Stimulated activated CD4-positive, alpha-beta T cell treated with anti-CD3 and anti-CD28 coated beads, TNF-alpha, amount 100 ng/mL, for 4 hours (primary cell): ENCODE results near the gene ZMIZ1.

Source experiments
- DNase-seq, 3 experiments: peaks; one replicate each; pipeline ENCODE4 v3.0.0-alpha.2; 2020; ENCODE audit warnings: low read depth in 3 of 3

The ZMIZ1 gene

DNA sequence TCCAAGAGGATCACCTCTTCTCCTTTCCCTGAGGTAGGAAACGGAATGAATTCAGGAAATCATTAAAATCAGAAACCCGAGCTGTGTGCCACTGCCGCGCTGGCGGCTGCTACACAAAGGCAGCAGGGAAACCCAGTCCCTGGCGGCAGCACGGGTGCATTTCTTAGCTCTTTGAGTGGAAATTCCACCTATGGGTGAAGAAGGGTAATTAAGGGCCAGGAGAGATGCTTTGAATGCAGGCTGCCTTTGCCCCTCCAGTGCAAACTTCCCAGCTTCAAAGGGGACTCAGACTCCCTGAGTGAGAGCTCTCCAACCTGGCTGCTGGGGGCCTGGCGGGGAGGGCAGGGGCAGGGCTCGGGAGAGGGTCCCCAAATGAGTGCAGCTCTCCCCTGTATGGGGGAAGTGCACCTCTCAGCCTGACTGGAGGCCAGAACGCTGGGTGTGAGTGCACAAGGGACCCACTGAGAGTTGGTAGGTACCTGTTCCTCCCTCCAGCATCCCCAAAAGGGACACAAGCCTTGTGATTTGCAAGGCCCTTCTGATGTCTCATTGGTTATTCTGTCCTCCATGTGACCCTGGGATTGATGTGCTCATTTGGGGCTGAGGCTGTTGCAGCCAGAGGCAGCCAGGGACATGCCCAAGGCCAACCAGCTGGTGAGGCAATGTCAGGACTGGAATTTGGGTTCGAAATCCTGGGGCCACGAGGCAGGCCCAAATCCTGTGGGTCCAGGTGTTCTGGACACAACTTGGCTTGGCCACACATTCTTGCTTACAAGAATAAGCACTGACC, 16.3 kb upstream of the ZMIZ1 start:
- no peak for DNase-seq

DNA sequence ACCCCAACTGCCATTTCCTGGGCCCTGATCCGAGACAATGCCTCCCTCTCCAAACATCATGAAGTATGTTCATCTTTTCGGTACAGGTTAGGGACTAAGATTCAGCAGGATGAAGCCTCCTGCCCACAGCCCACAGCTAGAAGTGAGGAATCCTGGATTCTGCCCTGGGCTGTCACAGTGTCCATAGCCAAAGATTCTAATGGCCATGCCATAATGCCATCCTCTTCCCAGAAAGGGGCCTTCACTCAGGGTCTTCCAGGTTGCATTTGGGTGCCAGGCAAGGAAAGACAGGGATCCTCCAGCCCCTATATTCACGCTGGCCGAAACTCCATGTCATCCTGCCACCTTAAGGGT, 15.7 kb upstream of the ZMIZ1 start:
- no peak for DNase-seq

DNA sequence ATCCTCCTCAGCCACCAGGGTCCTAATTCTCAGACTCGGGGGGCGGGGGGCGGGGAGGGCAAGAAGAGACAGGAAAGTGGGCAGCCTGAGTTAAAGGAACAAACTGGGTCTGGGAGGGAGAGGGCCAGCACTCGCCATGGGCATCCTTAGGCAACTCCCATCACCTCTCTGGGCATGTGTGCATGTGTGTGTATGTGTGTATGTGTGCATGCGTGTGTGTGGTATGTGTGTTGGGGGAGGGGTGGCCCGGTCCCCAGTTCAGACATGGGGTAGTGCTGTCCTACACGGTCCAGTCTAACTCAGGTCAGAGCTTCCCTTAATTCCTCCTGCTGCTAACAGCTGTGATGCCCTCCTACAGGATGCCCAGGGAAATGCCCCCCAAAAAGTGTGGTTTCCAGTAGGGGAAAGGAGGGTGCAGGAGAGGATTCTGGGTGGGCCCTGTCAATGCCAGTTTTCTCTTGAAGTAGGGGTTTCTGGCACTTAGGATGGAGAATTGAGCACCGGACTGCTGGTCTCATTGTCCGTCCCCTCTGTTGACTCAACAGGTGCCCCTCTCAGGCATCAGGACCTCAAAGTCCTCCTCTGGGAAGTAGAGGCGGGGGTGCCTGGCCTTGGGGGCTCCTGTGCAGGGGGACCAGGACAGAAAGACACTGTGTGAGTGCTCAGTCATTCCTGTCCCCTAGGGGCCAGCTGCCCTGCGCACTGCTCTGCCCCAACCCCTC, 15.1 kb upstream of the ZMIZ1 start:
- no peak for DNase-seq

DNA sequence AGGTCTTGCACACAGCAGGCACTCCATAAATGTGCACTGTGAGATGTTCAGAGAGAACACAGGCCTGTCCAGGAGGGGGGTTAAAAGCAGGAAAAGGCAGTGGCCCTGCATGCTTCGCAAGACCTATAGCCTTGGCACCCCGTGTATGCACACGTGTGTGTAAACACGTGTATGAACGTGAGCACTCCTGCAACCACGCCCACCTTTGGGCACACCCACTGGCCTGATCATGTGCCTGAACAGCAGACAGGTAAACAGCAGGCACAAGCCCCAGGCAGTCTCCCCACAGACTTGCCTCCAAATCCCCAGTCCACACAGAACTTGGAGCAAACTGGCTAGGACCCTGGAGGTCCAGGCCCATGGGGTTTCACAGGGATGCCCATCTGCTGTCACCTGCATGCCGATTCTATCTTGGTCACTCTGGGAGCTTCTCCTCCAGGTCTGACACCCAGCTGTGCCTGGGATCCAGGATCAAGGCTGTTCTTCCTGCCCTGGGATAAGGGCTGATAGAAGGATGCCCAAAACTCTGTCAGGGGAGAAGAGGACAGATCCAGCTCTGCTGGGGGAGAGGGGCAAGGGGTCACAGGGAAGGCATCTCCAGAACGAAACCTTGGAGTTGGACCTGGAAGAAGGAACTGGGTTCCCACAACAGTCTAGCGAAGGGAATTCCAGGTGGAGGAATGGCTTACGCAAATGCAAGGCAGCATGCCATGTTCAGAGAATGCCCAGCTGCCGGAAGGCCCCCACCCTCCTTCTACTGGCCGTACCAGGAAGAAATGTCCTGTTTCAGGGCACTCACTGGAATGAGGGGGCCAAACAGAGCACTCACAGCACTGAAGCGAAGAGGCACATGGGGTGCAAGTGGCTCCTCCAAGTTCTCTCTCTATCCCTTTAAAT, 14.3 kb upstream of the ZMIZ1 start:
- DNase-seq = no peak

DNA sequence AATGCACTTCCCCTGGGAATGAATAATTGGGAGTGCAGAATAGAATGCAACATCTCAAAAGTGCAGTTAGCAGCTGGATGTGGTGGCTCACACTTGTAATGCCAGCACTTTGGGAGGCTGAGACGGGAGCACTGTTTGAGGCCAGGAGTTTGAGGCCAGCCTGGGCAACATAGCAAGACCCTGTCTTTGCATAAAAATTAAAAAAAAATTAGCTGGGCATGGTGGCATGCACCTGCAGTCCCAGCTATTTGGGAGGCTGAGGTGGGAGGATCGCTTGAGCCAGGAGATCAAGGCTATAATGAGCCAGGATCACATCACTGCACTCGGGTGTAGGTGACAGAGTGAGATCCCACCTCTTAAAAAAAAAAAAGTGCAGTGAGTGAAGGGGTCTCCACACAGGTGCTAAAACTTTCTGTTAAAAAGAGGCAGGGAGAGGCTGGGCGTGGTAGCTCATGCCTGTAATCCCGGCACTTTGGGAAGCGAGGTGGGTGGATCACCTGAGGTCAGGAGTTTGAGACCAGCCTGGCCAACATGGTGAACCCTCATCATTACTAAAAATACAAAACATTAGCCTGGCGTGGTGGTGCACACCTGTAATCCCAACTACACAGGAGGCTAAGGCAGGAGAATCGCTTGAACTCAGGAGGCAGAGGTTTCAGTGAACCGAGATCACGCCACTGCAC, 13.5 kb upstream of the ZMIZ1 start:
- DNase-seq = no peak

DNA sequence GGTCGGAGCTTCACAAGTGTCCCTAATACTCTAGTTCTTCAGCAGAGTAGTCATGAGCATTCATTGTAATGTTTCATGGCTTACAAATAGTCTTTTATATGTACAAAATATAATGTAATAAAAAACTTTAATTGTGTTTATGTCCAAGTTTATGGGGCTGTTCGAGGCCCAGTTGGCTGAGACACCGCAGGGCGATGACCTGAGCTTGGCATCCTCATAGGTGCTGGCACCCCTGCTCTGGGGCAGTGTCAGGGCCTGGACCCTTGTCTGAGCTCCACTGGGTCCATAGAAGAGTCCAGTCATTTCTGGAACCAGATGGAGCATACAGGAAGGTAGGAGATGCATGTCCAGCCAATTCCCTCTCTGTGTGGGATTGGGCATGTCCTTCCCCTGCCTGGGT, 12.9 kb upstream of the ZMIZ1 start:
- DNase-seq = no peak

DNA sequence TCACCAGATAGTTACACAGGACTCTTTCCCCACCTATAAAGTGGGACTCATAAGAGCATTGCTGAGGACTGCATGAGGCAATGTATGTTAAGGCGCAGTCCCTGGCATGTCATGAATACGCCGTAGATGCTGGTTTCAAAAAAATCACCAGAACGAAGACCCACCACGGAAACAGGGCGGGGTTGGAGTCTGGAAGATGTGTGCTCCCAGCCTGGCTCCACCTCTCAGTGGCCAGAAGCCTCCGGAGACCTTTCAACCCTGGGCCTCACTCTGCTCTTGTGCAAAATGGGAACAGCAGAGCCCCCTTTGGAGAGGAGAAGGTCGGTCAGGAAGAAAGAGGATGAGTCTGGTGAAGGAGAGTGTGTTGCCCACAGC, 12.4 kb upstream of the ZMIZ1 start:
- no peak for DNase-seq

DNA sequence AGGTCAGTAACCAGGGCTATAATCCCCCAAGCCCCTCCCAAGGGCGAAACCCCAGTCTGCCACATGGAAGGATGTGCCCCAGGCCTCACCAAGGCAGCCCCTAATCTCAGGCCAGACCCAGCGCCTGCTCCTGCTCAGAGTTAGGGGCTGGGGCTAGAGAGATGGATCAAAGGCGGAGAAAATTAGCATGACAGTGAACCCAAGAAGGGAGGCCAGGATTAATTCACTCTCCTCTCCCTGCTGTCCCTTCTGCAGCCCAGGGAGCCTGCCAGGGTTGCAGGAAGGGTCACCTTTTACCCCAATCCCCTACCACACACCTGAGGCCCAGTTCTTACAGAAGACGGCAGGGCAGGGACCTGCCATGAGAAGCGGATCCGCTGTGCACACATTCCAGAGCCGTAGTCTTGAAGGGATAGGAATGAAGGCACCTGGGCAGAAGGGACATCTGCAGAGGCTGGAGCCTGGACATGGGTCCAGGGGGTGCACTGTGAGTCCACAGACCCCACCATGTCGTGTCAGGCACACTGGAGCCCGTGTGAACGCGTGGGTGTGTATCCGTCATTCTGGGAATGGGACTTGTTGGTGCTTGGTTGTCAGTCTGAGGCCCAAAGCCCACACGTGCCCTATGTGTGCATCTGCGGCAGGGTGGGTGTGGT, 11.9 kb upstream of the ZMIZ1 start:
- DNase-seq = no peak

DNA sequence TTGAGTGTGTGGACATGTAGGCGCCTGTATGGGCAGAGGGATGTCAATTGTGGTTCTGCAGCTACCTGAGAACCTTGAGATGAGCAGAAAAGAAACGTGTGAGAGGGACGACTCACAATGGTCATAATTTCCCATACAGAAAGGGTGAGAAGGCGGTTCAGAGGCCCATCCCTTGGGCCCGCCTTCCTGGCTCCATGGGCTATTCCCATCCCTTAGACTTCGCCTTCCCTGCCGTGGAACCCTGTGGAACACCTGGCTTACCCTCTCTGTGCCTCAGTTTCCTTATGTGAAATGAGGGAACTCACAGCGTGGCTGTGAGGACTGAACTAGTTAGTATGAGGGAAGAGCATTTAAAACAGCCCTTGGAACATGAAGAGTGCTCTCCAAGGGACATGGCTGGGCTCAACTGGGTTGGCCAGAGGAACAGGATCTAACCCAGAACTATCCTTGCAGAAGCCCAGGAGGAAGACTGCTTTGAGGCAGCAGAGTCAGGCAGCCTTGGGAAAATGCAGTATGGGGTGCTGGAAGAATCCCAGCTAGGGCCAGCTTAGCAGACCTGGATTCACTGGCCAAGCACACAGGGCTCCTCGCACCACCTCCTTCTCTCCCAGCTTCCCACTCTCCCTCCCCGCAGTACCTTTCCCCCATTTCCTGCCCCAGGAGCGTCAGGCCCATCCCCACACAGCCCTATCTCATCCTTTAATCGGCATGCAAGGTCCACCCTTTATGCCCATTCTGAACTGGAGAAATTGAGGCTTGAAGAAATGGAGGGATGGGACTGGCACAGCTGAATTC, 11.1 kb upstream of the ZMIZ1 start:
- no peak for DNase-seq

DNA sequence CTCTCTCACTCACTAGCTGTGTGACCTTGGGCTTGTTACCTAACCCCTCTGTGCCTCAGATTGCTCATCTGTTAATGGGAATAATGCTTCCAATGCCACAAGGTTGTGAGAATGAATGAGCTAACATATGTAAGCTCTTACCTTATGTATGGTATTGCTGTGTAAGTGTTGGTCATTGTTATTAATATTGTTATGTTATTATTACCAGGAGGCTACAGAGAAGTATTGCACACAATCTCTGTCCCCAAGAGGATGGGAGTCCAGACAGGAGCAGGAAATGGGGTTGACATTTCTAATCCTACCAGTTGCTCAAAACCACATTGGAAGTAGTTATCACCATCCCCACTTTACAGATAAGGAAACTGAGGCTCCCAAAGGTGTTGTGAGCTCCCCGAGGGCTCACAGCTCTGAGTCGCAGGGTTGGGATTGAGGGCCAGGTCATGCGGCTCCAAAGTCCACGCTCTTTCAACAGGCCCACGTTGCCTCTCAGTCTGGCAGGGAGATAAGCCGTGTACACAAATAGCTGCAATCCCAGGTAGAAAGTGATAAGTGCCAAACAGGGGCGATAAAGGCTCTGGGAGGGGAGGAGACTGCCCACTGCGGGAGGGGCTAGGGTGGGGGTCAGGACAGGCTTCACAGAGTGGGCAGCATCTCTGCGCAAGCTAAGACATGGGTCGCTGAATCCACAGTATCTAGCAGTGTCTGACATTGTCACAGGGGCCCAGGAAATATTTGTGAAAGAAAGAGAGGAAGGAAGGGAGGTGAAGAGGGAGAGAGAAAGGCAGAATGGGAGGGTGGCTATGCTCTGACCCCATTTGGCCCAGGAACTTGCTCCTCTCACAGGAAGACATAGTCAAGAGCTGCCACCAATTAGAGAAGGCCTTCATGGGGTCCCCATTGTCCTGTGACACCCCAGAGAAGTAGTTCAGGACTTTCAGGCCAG, 9.6 kb upstream of the ZMIZ1 start:
- DNase-seq = no peak

DNA sequence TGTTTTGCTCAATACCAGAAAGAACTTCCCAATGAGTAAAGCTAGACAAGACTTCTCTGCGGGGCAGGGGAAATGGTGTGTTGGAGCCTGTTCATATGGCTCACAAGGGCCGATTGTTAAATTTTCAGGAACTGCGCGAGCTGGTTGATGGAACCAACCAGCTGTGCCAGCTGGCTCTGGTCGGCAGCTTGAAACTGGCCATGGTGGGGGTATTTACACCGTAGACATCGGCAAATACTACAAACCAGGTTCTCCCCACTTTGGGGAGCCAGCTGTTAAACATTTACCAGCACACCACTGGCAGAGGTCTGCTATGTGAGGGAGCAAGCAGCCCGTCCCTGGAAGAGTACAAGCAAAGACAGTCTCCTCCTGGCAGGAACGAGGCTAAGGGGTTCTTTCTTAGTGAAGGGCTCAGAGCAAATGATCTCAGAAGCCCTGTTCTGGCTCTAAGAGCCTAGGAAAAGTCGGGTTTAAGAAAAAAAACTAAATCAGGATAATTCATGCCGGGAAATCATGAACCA, 8.8 kb upstream of the ZMIZ1 start:
- DNase-seq = no peak

DNA sequence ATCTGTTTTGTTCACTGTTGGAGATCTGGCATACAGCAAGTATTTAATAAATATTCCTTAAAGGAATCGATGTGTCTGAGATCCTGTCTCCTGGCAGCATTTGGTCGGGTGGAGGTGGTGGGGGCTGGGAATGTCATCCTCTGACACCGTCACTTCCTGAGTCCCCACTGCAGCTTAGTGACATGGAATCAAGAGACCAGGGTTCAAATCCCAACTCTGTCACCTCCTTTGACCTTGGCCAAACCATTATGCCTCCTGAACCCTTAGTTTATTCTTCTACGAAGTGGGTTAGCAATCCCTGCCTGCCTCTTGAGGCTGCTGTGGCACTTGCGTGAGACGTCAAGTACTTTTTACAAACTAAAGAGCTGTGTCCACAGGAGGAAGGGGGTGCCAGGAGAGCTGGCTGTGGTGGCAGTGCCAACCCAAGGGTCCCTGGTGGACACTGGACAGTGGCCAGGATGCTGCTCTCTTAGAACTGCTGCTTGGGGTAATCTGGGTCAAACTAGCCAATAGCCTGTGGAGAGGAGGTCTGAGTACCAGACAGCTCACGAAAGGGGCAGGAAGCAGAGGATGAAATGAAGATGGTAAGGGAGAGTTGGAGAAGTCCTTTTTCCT, 8.0 kb upstream of the ZMIZ1 start:
- no peak for DNase-seq

DNA sequence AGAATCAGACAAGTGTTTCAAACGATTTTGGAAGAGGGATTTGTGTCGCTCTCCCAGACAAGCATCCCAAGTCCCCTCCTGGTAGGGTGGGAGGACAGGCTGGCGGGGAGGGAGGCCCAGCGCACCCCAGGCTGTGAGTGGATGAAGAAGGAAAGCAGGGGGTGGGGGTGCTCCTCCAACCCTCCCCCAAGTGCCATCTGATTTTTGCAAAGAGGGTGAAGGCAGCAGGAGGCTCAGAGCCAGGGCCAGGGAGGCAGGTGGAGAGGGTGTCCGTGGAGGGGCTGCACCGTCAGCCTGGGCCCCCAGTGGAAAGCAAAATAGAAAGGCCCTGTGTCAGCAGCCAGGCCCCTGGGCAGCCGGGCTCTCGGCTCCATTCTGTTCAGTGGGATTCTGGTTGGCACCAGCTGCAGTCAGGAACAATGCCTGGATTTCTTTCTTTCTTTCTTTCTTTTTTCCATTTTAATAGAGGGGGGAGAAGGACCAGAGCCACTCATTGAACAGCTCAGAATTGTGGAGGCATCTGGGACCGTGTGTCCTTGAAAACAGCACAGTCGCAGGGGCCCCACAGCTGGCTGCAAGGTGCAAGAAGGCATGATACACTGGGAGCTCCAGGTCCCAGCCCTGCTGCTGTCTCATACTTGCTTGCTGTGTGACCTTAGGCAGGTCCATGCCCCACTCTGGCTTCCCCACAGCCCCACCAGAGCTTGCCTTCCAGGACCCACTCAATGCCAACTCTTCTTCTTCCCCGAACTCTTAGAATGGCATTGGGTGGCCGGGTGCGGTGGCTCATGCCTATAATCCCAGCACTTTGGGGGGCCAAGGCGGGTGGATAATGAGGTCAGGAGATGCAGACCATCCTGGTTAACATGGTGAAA, 7.1 kb upstream of the ZMIZ1 start:
- no peak for DNase-seq

DNA sequence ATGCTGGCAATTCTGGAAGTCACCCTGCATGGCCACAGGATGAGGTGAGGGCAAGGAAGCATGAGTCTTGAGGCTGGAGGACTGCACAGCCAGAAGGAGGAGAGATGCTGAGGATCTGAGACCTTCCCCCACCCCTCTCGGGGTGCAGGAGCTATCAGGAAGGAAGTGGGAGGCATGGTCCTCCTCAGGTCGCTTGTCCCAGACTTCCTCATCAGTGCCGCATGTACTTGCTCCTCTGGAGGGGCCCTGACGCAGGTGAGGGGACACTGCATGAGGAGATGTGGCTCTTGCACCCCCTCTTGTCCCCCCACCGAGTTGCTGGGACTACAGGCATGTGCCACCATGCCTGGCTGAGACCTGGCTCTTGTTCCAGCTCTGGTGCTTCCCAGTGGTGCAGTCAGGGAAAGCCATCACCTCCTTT, 5.7 kb upstream of the ZMIZ1 start:
- no peak for DNase-seq

DNA sequence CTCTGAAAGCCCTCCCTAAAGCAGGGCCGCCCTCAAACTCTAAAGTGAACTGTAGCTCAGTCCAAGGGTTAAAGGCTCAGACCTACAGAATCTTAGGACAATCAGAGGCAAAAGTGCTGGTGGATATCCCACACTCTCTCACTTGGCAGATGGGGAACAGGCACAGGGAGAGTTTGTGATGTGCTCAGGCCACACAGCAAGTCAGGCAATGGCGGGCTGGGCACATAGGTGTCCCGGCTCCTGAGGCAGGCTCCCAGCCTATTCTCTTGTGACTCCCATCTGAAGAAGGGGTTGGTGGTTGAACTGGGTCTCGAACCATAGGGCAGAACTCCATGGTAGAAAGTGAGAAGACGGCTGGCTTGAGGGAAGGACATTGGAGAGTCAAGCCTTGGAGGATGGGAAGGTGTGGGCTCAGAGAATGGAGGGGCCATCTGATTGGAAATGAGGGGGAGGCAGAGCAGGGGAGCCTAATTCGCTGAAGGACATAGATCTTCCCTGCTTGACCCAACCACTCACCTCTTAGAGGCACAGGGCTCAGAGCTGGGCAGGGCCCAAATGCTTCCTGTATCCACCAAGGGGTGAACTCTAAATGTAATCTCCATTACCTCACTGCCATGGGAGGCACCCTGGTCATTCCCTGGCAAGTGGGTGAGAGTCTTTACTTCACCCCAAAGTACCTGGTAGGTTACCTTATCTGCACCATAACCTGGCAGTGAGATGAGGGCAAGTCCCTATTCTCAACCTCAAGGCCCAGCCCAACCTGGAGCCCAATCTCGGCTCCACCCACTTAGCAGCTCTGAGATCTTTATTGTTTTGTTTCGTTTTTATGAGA, 4.9 kb upstream of the ZMIZ1 start:
- no peak for DNase-seq

DNA sequence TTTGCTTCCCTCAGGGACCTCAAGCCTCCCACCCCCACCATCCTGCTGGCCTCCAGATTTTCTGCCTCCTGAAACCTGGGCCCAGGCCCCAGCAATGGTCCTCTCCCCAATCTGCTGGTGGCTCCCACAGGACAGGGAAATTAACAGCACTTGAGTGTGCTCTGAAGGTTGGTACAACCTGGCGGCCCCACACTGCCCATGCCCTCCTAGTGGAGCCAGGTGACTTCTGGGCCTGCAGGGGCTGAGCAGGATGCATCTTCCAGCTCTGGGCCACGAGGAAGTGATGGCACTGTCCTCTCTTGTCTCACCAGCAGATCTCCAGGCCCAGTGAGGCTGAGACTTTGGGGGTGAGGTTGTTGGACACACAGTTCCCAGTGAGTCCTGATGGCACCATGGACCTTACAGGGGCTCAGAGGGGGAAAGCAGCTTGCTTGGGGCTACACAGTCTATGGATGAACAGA, 3.6 kb upstream of the ZMIZ1 start:
- DNase-seq = no peak

DNA sequence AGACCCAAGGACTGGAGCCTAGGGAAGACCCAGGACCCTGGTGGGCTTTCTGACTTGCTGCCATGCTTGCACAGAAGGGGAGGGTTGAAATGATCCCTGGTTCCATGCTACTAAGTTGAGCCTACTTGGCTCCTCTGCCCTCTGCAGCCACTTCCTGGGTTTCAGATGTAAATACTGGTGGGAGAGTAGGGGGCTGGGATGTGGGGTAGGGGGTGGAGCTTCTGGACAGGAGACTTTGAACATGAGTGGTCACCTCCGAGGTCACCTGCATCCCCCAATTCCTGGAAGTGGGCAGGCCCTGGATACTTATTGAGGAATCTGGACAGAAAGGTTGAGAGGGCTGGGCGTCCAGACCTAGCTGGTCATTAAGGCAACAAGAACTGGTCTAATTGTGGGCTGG, 2.9 kb upstream of the ZMIZ1 start:
- no peak for DNase-seq
